Measurements from ENCODE around the gene KIF13A. TPM values are rescaled to one million over a fixed set of nuclear protein-coding genes. Genes with fewer than 3 reads are reported as not detected.

Gene KIF13A
- total and polyA plus RNA-seq, 9 of the 15 experiments (the other 6 are each of a cell fraction or from before 2014, with no cell fraction given) = 3.6 to 44.3 (median 29.7) TPM

- no peaks in the 10 kb centered on the region for H3K79me2 ChIP-seq (ENCODE audit: control insufficient read depth, insufficient read depth, low read length)
- BruUV-seq (replicated peaks) = no TSS peak
- FAIRE-seq = no peak
Observed at GRCh38 chr6:18021166-18021850, 33.9 kb upstream of the KIF13A start.

More at GRCh38 chr6:18021166-18021850, 33.9 kb upstream of the KIF13A start:
- WGBS (ENCODE audit: insufficient coverage, low coverage, missing lambda C conversion rate) = 58% methylated on average over 18 of the region's 18 CpGs
- H3K9ac ChIP-seq (ENCODE audit: insufficient read depth in 1 of 2, low read depth in 2 of 2, low read length in 2 of 2) = no peak overlapping the region
- H3K27me3 ChIP-seq (ENCODE audit: control insufficient read depth in 2 of 2, insufficient read depth in 2 of 2, low read length in 2 of 2) = no peaks in the 10 kb centered on the region
- H3K36me3 ChIP-seq (ENCODE audit: control insufficient read depth, insufficient read depth, low read length) = no peaks in the 10 kb centered on the region
- DNase-seq (ENCODE audit: extremely low read depth in 1 of 4, low spot score in 3 of 4) (no peak), ATAC-seq (no peak)
- ChIA-PET CTCF (ENCODE audit: low intra/inter-chr PET ratio) (no interaction called here), POLR2A (interaction anchor here (0.6 to 0.9 kb wide), 2 partner anchors 20 to 95 kb away, joined by 3 read pairs; no protein-coding TSS in a partner anchor)
- peak overlapping the region; percentile 25; the same call in 1 of the 2 replicates for H2AFZ ChIP-seq (ENCODE audit: low read depth, low read length)
- H3K4me1 ChIP-seq (replicated peaks in 1 of 2; ENCODE audit: control insufficient read depth in 2 of 2, insufficient read depth in 2 of 2, low read length in 2 of 2) = no peaks in the 10 kb centered on the region
- intact Hi-C loops (cut with micrococcal nuclease) (no loop called here), in situ Hi-C loops (cut with MboI) (no loop called here)
- H3K4me3 ChIP-seq = no peak overlapping the region
- no peak overlapping the region for H3K27ac ChIP-seq (ENCODE audit: extremely low read depth, low read depth, low read length)
- H3K4me2 ChIP-seq (ENCODE audit: insufficient read depth, low read length) = no peak overlapping the region
- TF ChIP-seq ZSCAN29 (IDR thresholded peaks at IDR 0.05) = no peak
- no peak for TF ChIP-seq HOXB6 (CRISPR knock-in tag; IDR thresholded peaks at IDR 0.05; ENCODE audit: borderline replicate concordance)
- TF ChIP-seq CREB3 (tag; conservative IDR thresholded peaks at IDR 0.05; ENCODE audit: low read depth) = no peak
- no peak for TF ChIP-seq ZNF174 (CRISPR knock-in tag; IDR thresholded peaks at IDR 0.05)
- no peak for TF ChIP-seq ZNF316 (IDR thresholded peaks at IDR 0.05)
- TF ChIP-seq FOXJ3 (CRISPR knock-in tag; IDR thresholded peaks at IDR 0.05) = no peak
- no peak for TF ChIP-seq NONO (IDR thresholded peaks at IDR 0.05; ENCODE audit: low read depth in 2 of 2, low read length in 1 of 2)
- peaks cover 3% of the 10 kb centered on the region; the same call in 1 of the 2 replicates for H3K9me3 ChIP-seq (replicated peaks; ENCODE audit: control insufficient read depth, insufficient read depth, low read depth, low read length)
- H3K9me1 ChIP-seq (ENCODE audit: control insufficient read depth, insufficient read depth, low read length) = no peaks in the 10 kb centered on the region
- H4K20me1 ChIP-seq (replicated peaks; ENCODE audit: control insufficient read depth, insufficient read depth, low read length) = no peaks in the 10 kb centered on the region
